ENCODE data around the gene MISP. TPM values are rescaled to one million over a fixed set of nuclear protein-coding genes. Genes with fewer than 3 reads are reported as not detected.
A peak's percentile ranks its signal among the peaks of the same experiment; 100 is the strongest.

Gene MISP
- total RNA-seq, 1 experiment from 2014 or later: 0.70 TPM

DNA sequence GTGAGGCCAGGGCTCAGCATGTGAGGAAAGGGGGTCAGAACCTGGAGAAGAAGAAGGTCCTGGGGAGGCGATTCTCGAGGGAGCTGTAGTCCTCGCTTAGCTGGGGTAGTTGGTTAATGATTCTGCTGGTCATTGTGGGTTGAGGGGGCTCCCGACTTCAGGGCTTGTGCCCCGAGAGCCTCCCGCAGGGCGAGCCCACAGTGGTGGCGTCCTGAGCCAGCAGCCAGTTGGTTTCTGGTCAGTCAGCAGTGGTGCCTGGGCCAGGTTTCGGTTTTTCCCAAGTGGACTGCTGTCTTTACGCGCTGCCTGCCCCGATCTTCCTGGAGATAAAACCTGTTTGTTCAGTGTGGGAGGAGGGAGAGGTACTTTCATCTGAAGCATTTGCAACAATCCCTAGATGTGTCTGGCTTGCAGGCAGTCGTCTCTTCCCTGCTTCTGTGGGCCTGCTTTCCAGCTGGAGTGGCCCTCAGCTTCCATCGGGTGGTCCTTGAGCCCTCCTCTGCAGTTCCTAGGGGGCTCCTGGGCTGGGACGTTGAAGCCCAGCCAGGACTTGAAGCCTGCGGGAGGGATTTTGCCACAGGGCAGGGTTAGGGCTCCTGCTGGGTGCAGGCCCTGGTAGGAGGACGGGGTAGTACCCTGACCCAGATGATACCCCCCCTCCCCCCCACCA is 49.6 kb downstream of the MISP start (continued):
- TF ChIP-seq, protein P1, sequence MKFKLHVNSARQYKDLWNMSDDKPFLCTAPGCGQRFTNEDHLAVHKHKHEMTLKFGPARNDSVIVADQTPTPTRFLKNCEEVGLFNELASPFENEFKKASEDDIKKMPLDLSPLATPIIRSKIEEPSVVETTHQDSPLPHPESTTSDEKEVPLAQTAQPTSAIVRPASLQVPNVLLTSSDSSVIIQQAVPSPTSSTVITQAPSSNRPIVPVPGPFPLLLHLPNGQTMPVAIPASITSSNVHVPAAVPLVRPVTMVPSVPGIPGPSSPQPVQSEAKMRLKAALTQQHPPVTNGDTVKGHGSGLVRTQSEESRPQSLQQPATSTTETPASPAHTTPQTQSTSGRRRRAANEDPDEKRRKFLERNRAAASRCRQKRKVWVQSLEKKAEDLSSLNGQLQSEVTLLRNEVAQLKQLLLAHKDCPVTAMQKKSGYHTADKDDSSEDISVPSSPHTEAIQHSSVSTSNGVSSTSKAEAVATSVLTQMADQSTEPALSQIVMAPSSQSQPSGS (CRISPR knock-in tag; IDR thresholded peaks at IDR 0.05; ENCODE audit: borderline replicate concordance, low read depth): no peak
- TF ChIP-seq NR2C2 (CRISPR knock-in tag; IDR thresholded peaks at IDR 0.05): no peak
- no peak for TF ChIP-seq JAZF1 (CRISPR knock-in tag; IDR thresholded peaks at IDR 0.05)
- TF ChIP-seq JUN (CRISPR knock-in tag; IDR thresholded peaks at IDR 0.05): no peak
- TF ChIP-seq, protein P2, sequence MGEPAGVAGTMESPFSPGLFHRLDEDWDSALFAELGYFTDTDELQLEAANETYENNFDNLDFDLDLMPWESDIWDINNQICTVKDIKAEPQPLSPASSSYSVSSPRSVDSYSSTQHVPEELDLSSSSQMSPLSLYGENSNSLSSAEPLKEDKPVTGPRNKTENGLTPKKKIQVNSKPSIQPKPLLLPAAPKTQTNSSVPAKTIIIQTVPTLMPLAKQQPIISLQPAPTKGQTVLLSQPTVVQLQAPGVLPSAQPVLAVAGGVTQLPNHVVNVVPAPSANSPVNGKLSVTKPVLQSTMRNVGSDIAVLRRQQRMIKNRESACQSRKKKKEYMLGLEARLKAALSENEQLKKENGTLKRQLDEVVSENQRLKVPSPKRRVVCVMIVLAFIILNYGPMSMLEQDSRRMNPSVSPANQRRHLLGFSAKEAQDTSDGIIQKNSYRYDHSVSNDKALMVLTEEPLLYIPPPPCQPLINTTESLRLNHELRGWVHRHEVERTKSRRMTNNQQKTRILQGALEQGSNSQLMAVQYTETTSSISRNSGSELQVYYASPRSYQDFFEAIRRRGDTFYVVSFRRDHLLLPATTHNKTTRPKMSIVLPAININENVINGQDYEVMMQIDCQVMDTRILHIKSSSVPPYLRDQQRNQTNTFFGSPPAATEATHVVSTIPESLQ (CRISPR knock-in tag; IDR thresholded peaks at IDR 0.05): no peak

DNA sequence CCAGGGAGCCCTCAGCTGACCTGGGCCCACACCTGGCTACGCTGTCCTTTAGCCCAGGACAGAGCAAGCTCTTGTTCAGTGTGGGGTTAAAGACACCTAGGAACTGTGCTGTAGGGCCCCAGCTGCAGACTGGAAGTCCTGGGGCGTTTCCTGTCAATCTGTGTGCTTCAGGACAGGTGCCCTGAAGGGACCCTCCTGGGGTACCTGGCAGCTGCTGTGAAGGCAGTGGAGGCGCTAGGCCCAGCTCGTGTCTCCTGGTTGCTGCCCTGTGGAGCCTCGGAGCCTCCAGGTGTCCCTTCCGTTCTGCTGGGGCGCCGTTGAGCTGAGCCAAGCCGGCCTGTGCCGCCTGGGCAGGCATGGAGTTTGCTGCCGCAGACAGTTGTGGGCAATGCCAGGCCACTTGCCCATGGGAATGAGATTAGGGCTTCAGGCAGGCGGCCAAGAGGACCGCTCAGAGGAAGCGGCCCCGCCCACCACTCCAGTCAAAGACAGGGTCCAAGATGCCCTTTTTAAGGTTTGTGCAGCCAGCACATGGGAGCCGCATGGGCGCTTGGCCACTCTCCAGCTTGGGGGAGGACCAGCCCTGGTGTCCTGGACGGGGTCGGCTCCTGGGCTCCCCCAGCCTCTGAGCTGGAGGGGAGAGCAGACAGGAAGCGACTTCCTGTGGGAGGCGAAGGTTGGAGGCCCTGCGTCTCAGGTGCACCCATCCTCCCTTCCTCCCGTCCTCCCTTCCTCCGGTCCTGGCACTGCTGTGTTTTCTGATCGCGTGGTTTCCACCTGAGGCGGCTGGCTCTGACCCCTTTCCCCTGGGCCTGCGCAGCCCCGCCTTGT is 50.3 kb downstream of the MISP start:
- H3K4me1 Mint-ChIP-seq: peaks cover 43% of the 10 kb centered on the region
- H3K36me3 Mint-ChIP-seq: peaks cover 46% of the 10 kb centered on the region
- ATAC-seq (no peak), DNase-seq (ENCODE audit: low spot score) (no peak)
- H3K27me3 Mint-ChIP-seq (ENCODE audit: low read depth): no peaks in the 10 kb centered on the region
- ChIA-PET POLR2A (interaction anchor here (1.0 kb wide), 1 partner anchor 13 kb away, joined by 3 read pairs; no protein-coding TSS in a partner anchor), CTCF (interaction anchor here (0.6 to 0.8 kb wide), 3 partner anchors 13 to 120 kb away, joined by 3 to 4 read pairs (median 3); no protein-coding TSS in a partner anchor)
- no peaks in the 10 kb centered on the region for H3K9me3 Mint-ChIP-seq
- peak overlapping the region; percentile 41 for H3K4me3 Mint-ChIP-seq
- peak overlapping the region; percentile 89 for H3K27ac Mint-ChIP-seq
- 0 out of 2 replicates have a peak, but pooled peaks have one; percentile 35 for TF ChIP-seq FOXP1 (CRISPR knock-in tag; IDR thresholded peaks at IDR 0.05; ENCODE audit: borderline replicate concordance)
- TF ChIP-seq, protein P3, sequence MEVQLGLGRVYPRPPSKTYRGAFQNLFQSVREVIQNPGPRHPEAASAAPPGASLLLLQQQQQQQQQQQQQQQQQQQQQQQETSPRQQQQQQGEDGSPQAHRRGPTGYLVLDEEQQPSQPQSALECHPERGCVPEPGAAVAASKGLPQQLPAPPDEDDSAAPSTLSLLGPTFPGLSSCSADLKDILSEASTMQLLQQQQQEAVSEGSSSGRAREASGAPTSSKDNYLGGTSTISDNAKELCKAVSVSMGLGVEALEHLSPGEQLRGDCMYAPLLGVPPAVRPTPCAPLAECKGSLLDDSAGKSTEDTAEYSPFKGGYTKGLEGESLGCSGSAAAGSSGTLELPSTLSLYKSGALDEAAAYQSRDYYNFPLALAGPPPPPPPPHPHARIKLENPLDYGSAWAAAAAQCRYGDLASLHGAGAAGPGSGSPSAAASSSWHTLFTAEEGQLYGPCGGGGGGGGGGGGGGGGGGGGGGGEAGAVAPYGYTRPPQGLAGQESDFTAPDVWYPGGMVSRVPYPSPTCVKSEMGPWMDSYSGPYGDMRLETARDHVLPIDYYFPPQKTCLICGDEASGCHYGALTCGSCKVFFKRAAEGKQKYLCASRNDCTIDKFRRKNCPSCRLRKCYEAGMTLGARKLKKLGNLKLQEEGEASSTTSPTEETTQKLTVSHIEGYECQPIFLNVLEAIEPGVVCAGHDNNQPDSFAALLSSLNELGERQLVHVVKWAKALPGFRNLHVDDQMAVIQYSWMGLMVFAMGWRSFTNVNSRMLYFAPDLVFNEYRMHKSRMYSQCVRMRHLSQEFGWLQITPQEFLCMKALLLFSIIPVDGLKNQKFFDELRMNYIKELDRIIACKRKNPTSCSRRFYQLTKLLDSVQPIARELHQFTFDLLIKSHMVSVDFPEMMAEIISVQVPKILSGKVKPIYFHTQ (CRISPR knock-in tag; IDR thresholded peaks at IDR 0.05): no peak

DNA sequence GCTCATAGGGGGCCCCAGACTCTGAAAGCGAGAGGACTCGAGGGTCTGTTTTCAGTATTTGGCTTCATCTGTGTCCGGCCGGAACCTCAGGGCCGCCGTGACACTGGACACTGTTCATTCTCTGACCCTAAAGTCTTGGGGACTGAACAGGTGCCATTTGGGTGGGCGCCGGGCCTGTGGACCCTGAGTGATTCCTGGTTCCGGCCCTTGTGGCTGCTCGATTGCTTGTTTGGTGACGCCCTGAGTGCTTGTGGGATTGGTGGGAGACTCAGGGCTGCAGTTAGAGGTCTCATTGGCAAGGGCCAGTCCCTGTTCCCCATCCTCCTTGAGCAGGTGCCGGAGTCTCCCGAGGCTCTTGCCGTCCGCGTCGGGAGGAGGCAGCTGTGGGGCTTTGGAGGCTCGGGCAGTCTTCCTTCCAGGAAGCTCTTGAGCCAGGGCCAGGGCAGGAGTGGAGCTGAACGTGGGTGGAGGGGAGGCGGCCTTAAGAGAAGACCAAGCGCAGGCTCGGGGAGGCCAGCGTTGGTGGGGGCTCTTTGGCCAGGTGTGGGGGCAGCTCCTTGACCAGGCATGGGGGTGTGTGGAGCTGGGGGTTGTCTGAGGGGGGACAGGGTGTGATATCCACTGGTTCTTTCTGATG is 51.1 kb downstream of the MISP start:
- ATAC-seq (no peak), DNase-seq (ENCODE audit: low spot score) (no peak)
- Mint-ChIP-seq H3K27ac (peak overlapping the region; percentile 95), H3K9me3 (no peaks in the 10 kb centered on the region), H3K36me3 (peaks cover 51% of the 10 kb centered on the region), H3K4me3 (peak overlapping the region; percentile 46), H3K4me1 (peaks cover 40% of the 10 kb centered on the region), H3K27me3 (ENCODE audit: low read depth) (no peaks in the 10 kb centered on the region)
- CTCF ChIA-PET: interaction anchor here (0.5 kb wide), 1 partner anchor 49 kb away, joined by 4 read pairs; no protein-coding TSS in a partner anchor
- POLR2A ChIA-PET: interaction anchor here (0.6 to 0.9 kb wide), 2 partner anchors 8 to 145 kb away, joined by 3 to 5 read pairs; no protein-coding TSS in a partner anchor
- TF ChIP-seq FOXP1 (CRISPR knock-in tag; IDR thresholded peaks at IDR 0.05; ENCODE audit: borderline replicate concordance) (0 out of 2 replicates have a peak, but pooled peaks have one; percentile 34), JAZF1 (CRISPR knock-in tag; IDR thresholded peaks at IDR 0.05) (no peak), RELA (CRISPR knock-in tag; IDR thresholded peaks at IDR 0.05; ENCODE audit: borderline replicate concordance) (no peak), TEAD1 (CRISPR knock-in tag; IDR thresholded peaks at IDR 0.05) (no peak)
- TF ChIP-seq, protein P4, sequence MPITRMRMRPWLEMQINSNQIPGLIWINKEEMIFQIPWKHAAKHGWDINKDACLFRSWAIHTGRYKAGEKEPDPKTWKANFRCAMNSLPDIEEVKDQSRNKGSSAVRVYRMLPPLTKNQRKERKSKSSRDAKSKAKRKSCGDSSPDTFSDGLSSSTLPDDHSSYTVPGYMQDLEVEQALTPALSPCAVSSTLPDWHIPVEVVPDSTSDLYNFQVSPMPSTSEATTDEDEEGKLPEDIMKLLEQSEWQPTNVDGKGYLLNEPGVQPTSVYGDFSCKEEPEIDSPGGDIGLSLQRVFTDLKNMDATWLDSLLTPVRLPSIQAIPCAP (CRISPR knock-in tag; IDR thresholded peaks at IDR 0.05): no peak
- TF ChIP-seq, protein P5, sequence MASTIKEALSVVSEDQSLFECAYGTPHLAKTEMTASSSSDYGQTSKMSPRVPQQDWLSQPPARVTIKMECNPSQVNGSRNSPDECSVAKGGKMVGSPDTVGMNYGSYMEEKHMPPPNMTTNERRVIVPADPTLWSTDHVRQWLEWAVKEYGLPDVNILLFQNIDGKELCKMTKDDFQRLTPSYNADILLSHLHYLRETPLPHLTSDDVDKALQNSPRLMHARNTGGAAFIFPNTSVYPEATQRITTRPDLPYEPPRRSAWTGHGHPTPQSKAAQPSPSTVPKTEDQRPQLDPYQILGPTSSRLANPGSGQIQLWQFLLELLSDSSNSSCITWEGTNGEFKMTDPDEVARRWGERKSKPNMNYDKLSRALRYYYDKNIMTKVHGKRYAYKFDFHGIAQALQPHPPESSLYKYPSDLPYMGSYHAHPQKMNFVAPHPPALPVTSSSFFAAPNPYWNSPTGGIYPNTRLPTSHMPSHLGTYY (CRISPR knock-in tag; IDR thresholded peaks at IDR 0.05): no peak
